HEK293T (cell line): ENCODE measurements around the gene RAVER1.

Source experiments
- CTCF ChIA-PET: fragments of 350-600 bp; formaldehyde crosslinking; extraction: SDS; loops from one replicate; lab custom pipeline; 2021; ENCODE audit warnings: antibody characterized with exemption, inconsistent platforms; lab: Yijun Ruan, JAX
- POLR2A ChIA-PET: fragments of 350-600 bp; formaldehyde crosslinking; extraction: SDS; loops from one replicate; lab custom pipeline; 2020; ENCODE audit warnings: antibody characterized with exemption, inconsistent platforms; lab: Yijun Ruan, JAX
- DNase-seq: peaks from one replicate; pipeline ENCODE4 v3.0.0; 2012; ENCODE audit warnings: mixed read lengths; ENCODE audit errors: extremely low spot score
- ARNT ChIP-seq: fragments of 450-650 bp; IDR thresholded peaks from 2 replicates; pipeline ENCODE4 v1.6.1; 2017; ENCODE audit warnings: mild to moderate bottlenecking
- BHLHE40 ChIP-seq: fragments of 450-650 bp; IDR thresholded peaks from 2 replicates; pipeline ENCODE4 v1.6.1; 2016; ENCODE audit warnings: mild to moderate bottlenecking, moderate library complexity, borderline replicate concordance
- CTBP1 ChIP-seq: fragments of 450-650 bp; IDR thresholded peaks from 2 replicates; pipeline ENCODE4 v1.6.1; 2016; ENCODE audit warnings: borderline replicate concordance
- ELF4 ChIP-seq: fragments of 450-650 bp; IDR thresholded peaks from 2 replicates; pipeline ENCODE4 v1.6.1; 2017; ENCODE audit warnings: antibody characterized with exemption
- FOXA1 ChIP-seq: fragments of 450-650 bp; IDR thresholded peaks from 2 replicates; pipeline ENCODE4 v1.6.1; 2016; ENCODE audit warnings: mild to moderate bottlenecking
- FOXK2 ChIP-seq: fragments of 450-650 bp; IDR thresholded peaks from 2 replicates; pipeline ENCODE4 v1.6.1; 2016; ENCODE audit warnings: mild to moderate bottlenecking
- FOXM1 ChIP-seq: fragments of 450-650 bp; IDR thresholded peaks from 2 replicates; pipeline ENCODE4 v1.6.1; 2017; ENCODE audit warnings: mild to moderate bottlenecking, borderline replicate concordance
- L3MBTL2 ChIP-seq: fragments of 450-650 bp; conservative IDR thresholded peaks from 2 replicates; pipeline ENCODE4 v1.6.1; 2016; ENCODE audit warnings: mild to moderate bottlenecking
- LEF1 ChIP-seq: fragments of 450-650 bp; IDR thresholded peaks from 2 replicates; pipeline ENCODE4 v1.6.1; 2017; ENCODE audit warnings: mild to moderate bottlenecking, borderline replicate concordance
- NFRKB ChIP-seq: fragments of 450-650 bp; IDR thresholded peaks from 2 replicates; pipeline ENCODE4 v1.6.1; 2016; ENCODE audit warnings: mild to moderate bottlenecking, moderate library complexity
- PKNOX1 ChIP-seq: fragments of 450-650 bp; IDR thresholded peaks from 2 replicates; pipeline ENCODE4 v1.6.1; 2016
- SP1 ChIP-seq: fragments of 450-650 bp; IDR thresholded peaks from 2 replicates; pipeline ENCODE4 v1.6.1; 2017
- SUZ12 ChIP-seq: fragments of 450-650 bp; IDR thresholded peaks from 2 replicates; pipeline ENCODE4 v1.6.1; 2016; ENCODE audit warnings: mild to moderate bottlenecking
- TARDBP ChIP-seq: fragments of 450-650 bp; IDR thresholded peaks from 2 replicates; pipeline ENCODE4 v1.6.1; 2016
- ZNF384 ChIP-seq: fragments of 450-650 bp; IDR thresholded peaks from 2 replicates; pipeline ENCODE4 v1.6.1; 2016

Gene RAVER1

DNA sequence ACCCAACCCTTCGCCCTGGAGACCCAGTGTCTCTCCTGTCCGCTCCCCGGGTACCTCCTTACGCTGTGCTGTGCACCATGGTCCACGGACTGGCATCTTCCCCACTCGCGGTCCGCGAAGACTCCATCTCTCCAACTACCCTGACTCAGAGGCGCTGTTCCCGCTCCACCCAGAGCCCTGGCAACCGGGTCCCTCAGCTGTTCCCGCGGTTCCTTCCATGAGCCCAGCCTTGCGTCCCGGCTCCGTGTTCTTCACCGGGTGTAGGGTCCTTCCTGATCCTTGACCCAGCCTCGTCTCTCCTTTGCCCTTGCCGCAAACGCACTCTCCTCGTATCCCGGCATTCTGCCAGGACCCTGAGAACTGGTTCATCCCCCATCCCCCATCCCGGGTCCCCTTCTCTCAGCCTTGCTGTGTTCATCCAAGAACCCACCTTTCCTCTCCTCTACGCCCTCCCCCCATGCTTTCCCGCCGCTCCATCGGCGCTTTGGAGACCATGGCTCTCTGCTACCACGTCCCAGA lies 42.9 kb downstream of the RAVER1 start:
- no peak for TF ChIP-seq SP1
- no peak for TF ChIP-seq SUZ12
- no peak for TF ChIP-seq PKNOX1
- no peak for TF ChIP-seq NFRKB
- TF ChIP-seq ELF4: no peak
- peak; percentile 61 for TF ChIP-seq L3MBTL2
- ChIA-PET POLR2A (interaction anchor here (1.4 to 4.3 kb wide), 3 partner anchors 25 to 43 kb away, joined by 7 to 41 read pairs (median 10); partner anchors contain the start of genes FDX2 and RAVER1), CTCF (interaction anchor here (1.0 to 1.3 kb wide), 4 partner anchors 98 to 128 kb away, joined by 3 to 9 read pairs (median 4); no protein-coding TSS in a partner anchor)
- DNase-seq: no peak

DNA sequence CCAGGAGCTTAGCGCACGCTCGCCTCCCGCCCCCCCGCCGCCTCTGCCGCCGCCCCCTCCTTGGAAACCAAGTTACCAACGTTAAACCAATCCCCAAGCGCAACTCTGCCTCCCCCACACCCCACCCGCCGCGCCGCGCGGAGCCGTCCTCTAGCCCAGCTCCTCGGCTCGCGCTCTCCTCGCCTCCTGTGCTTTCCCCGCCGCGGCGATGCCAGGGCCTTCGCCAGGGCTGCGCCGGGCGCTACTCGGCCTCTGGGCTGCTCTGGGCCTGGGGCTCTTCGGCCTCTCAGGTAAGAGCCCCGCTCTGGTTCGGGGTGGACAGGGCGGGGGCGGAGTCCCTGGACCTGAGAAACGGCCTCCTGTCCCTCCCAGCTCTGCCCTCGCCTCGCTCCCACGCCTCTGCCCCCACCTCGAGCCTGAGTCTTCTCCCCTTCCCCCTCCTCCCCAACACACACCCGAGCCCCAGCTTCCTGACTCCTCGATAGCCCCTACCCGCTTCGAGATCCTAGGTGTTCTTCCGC lies 43.4 kb downstream of the RAVER1 start, which contains the start of gene ICAM5:
TSS of gene ICAM5 (plus strand) at position 117 of the 521 bp plus-strand sequence. CDS start at position 209, 92 bp downstream.
- POLR2A ChIA-PET: interaction anchor here (0.6 to 4.3 kb wide), 14 partner anchors 9 to 312 kb away, joined by 3 to 41 read pairs (median 5); partner anchors contain the start of genes DNMT1, FDX2, ICAM1 and RAVER1
- peak; percentile 44 for DNase-seq
- CTCF ChIA-PET: interaction anchor here (0.7 to 1.8 kb wide), 9 partner anchors 10 to 128 kb away, joined by 3 to 9 read pairs (median 4); no protein-coding TSS in a partner anchor
- TF ChIP-seq TARDBP (no peak), PKNOX1 (no peak), ELF4 (no peak), ARNT (no peak), FOXK2 (no peak), CTBP1 (no peak), BHLHE40 (no peak), ZNF384 (no peak), FOXA1 (no peak), NFRKB (no peak), FOXM1 (no peak), SUZ12 (no peak), SP1 (no peak), LEF1 (no peak)

DNA sequence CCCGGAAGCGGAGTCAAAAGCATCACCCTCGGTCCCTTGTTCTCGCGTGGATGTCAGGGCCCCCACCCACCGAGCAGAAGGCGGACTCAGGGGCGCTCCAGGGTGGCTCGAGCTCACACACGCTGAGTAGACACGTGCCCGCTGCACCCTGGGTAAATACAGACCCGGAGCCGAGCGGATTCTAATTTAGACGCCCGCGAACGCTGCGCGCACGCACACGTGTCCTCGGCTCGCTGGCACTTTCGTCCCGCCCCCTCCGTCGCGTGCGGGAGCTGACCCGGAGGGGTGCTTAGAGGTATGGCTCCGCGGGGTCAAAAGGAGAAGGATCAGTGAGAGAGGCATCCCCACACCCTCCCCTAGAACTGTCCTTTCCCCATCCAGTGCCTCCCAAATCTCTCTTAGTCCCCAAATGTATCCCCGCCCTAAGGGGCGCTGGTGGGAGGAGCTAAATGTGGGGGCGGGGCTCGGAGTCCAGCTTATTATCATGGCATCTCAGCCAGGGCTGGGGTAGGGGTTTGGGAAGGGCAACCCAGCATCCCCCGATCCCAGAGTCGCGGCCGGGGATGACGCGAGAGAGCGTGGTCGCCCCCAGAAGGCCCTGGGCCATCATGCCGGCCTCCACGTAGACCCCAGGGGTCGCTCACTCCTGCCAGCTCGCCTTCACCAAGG lies 44.0 kb downstream of the RAVER1 start:
- DNase-seq: peak; percentile 70
- TF ChIP-seq FOXK2 (no peak), L3MBTL2 (peak; percentile 94)
- ChIA-PET POLR2A (interaction anchor here (0.6 to 4.3 kb wide), 14 partner anchors 9 to 313 kb away, joined by 3 to 41 read pairs (median 5); partner anchors contain the start of genes DNMT1, FDX2, ICAM1 and RAVER1), CTCF (interaction anchor here (0.6 to 1.8 kb wide), 12 partner anchors 10 to 283 kb away, joined by 3 to 9 read pairs (median 4); no protein-coding TSS in a partner anchor)

DNA sequence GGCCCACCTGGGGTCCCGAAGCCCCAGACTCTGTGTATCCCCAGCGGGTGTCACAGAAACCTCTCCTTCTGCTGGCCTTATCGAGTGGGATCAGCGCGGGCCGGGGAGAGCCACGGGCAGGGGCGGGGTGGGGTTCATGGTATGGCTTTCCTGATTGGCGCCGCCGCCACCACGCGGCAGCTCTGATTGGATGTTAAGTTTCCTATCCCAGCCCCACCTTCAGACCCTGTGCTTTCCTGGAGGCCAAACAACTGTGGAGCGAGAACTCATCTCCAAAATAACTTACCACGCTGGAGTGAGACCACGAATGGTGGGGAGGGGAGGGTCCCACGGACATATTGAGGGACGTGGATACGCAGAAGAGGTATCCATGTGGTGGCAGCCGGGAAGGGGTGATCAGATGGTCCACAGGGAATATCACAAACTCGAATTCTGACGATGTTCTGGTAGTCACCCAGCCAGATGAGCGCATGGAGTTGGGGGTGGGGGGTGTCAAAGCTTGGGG lies 44.6 kb downstream of the RAVER1 start:
- CTCF ChIA-PET: interaction anchor here (0.6 to 1.8 kb wide), 6 partner anchors 18 to 283 kb away, joined by 3 to 6 read pairs (median 4); no protein-coding TSS in a partner anchor
- no peak for DNase-seq
- no peak for TF ChIP-seq CTBP1
- TF ChIP-seq TARDBP: 0 out of 2 replicates have a peak, but pooled peaks have one; percentile 37
- POLR2A ChIA-PET: interaction anchor here (1.0 to 4.3 kb wide), 11 partner anchors 9 to 94 kb away, joined by 3 to 41 read pairs (median 7); partner anchors contain the start of genes DNMT1, FDX2, ICAM1 and RAVER1

DNA sequence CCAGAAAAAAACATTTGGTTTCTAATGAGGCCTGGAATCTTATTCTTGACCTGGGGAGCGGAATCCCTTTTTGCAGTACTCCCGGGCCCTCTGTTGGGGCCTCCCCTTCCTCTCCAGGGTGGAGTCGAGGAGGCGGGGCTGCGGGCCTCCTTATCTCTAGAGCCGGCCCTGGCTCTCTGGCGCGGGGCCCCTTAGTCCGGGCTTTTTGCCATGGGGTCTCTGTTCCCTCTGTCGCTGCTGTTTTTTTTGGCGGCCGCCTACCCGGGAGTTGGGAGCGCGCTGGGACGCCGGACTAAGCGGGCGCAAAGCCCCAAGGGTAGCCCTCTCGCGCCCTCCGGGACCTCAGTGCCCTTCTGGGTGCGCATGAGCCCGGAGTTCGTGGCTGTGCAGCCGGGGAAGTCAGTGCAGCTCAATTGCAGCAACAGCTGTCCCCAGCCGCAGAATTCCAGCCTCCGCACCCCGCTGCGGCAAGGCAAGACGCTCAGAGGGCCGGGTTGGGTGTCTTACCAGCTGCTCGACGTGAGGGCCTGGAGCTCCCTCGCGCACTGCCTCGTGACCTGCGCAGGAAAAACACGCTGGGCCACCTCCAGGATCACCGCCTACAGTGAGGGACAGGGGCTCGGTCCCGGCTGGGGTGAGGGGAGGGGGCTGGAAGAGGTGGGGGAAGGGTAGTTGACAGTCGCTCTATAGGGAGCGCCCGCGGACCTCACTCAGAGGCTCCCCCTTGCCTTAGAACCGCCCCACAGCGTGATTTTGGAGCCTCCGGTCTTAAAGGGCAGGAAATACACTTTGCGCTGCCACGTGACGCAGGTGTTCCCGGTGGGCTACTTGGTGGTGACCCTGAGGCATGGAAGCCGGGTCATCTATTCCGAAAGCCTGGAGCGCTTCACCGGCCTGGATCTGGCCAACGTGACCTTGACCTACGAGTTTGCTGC lies 46.3 kb downstream of the RAVER1 start, which contains the start of gene ICAM4:
TSS of gene ICAM4 (plus strand) at position 153 of the 935 bp plus-strand sequence. CDS start at position 211, 58 bp downstream.
- TF ChIP-seq ELF4: no peak
- TF ChIP-seq LEF1: no peak
- TF ChIP-seq FOXK2: no peak
- TF ChIP-seq PKNOX1: no peak
- CTCF ChIA-PET: interaction anchor here (0.8 to 1.1 kb wide), 2 partner anchors 28 to 102 kb away, joined by 3 to 4 read pairs; no protein-coding TSS in a partner anchor
- peak; percentile 34 for DNase-seq
- POLR2A ChIA-PET: interaction anchor here (0.6 to 4.3 kb wide), 3 partner anchors 18 to 93 kb away, joined by 3 to 41 read pairs (median 4); partner anchors contain the start of genes RAVER1 and TYK2
